ENCODE data around the gene ANKDD1B.

DNA sequence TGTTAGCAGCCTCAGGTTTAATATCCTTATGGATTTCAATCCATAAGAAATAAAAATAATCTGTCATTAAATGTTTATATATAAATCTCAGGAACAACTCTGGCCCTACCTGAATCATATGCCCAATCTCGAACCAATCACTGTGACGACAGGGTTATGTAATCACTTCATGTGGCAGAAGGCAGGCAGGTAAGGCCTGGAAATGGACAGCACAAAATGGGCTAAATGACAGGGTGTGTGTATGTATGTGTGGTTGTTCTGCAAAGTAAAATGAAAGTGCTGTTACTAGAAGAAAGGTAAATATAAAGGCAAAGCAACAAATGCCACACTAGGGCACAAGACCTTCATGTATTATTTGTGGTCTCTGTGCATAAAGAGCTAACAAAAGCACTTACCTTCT, 19.6 kb downstream of the ANKDD1B start:
- TF ChIP-seq EZH2 (IDR thresholded peaks at IDR 0.05; ENCODE audit: insufficient read depth, poor library complexity, severe bottlenecking) (no peak), EZH2phosphoT487 (IDR thresholded peaks at IDR 0.05; ENCODE audit: insufficient read depth, low read depth) (no peak)

Data from GM23248 (cell line).